A172 (cell line): ENCODE results near the gene ETF1. TPM values are rescaled to one million over a fixed set of nuclear protein-coding genes. Genes with fewer than 3 reads are reported as not detected.
A peak's percentile ranks its signal among the peaks of the same experiment; 100 is the strongest.
"Not testable (repeated sequence)": the region's sequence is repeated elsewhere in the genome, so short reads cannot be mapped to it uniquely, and the experiment has no call there.

Experiments
- DNase-seq: peaks from one replicate; pipeline ENCODE4 v3.0.0-alpha.2; 2015; ENCODE audit warnings: low spot score
- total RNA-seq: library from RNA; depleted of rRNA; stranded (reverse); fragments of >200 nt; shearing (Covaris generic); gene quantifications from 2 replicates; pipeline ENCODE4 v1.2.3, GENCODE V29; 2014

Gene ETF1
- total RNA-seq, 1 experiment from 2014 or later = 172 TPM

GRCh38 chr5:138529812-138530211 lies 13.2 kb downstream of the ETF1 start:
- DNase-seq = no peak

GRCh38 chr5:138528744-138529469 lies 14.1 kb downstream of the ETF1 start:
- no peak for DNase-seq

GRCh38 chr5:138528208-138528607 lies 14.8 kb downstream of the ETF1 start:
- no peak for DNase-seq

DNA sequence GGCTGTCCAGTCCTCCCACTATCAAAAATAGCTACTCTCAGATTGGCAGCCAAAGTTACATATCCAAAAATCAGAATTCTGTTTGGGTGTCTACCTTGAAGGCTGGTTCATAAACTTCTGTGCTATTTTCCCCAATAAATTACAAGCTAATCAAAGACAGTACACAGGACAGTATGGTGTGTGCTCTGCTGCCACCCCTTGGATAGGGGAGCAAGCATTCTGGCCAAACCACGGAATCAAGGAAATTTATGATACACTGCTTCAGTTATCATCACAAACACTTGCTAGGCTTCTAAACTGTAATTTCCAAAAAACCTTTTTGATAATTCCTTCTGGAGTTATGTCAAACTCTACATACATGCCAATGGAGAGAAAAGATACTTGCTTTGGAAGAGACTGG lies 15.9 kb downstream of the ETF1 start:
- no peak for DNase-seq

DNA sequence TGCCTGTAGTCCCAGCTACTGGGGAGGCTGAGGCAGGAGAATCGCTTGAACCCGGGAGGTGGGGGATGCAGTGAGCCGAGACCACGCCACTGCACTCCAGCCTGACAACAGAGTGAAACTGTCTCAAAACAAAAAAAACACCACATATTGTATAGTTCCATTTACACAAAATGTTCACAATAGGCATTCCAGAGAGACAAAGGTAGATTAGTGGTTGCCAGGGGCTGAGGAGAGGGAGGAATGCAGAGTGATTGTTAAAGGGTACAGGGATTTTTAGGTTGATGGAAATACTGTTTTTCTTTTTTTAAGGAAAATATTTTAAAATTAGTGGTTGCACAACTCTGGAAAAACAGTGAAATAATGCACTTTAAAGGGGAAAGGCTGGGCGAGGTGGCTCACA lies 19.6 kb downstream of the ETF1 start:
- no peak for DNase-seq

DNA sequence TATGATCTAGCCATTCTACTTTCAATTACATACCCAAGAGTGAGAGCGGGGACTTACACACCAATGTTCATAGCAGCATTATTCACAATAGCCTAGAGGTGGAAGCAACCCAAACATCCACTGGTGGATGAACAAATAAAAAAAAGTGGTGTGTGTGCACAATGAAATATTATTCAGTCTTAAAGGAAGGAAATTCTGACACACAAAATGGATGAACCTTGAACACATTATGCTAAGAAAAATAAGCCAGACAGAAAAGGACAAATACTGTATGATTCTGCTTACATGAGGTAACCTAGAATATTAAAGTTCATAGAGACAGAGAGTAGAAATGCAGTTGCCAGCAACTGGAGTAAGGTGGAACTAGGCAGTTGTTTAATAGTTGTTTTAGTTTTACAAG lies 22.1 kb downstream of the ETF1 start:
- DNase-seq = no peak

- DNase-seq = no peak
These were observed 25.6 kb downstream of the ETF1 start for GRCh38 chr5:138517437-138517836.

DNA sequence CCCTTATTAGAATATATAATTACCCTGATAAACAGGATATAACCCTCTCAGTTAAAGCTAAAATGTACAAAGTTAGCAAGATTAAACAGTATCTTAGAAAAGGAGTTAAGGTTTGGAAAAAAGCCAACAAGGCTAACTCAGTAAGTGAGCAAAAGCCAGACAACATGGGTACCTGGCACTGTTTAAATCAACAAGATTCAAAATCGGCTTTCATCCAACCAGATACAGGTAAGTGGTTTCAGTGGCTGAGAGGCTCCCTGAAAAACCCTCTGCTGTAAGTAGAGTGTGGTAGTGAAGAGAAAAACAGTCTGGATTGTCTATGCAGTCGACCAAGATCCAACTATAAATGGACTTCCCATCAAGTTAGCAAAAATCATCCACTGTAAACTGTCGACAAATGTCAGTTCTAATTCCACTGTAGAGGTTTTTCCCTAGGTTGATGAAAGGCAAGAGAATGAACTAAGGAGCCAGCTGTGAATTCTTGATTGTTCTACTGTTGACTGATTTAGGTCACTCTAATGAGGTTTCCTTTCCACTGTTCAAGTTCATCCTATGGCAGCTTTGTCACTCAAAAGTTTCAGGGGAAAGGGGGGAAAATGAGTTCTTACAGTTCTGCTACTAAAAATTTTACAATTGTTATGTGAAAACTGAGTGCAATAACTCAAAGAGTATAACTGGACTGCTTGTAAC lies 27.3 kb downstream of the ETF1 start:
- DNase-seq = no peak

GRCh38 chr5:138514021-138514420 lies 29.0 kb downstream of the ETF1 start:
- DNase-seq = no peak

DNA sequence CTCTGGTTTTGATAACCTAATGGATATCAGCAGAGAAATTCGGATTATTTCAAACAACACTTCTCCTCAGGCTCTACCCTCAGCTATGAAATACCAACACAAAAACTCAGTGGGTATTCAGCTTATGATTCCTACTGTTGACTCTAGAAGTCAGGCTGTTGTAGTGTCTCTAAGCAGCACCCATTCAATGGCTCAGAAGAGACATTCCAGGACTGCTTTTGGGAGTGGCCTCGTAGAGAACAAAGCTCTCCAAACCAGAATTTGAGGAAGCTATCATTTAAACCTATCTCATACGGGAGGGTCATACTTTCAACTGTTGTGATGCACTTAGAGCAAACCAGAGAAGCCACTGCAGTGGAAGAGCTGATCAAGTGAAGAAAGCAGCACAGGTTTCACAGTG lies 34.1 kb downstream of the ETF1 start:
- no peak for DNase-seq

GRCh38 chr5:138507485-138507884 lies 35.6 kb downstream of the ETF1 start:
- not testable (repeated sequence) for DNase-seq

GRCh38 chr5:138506370-138507306 lies 36.4 kb downstream of the ETF1 start:
- DNase-seq = no peak

DNA sequence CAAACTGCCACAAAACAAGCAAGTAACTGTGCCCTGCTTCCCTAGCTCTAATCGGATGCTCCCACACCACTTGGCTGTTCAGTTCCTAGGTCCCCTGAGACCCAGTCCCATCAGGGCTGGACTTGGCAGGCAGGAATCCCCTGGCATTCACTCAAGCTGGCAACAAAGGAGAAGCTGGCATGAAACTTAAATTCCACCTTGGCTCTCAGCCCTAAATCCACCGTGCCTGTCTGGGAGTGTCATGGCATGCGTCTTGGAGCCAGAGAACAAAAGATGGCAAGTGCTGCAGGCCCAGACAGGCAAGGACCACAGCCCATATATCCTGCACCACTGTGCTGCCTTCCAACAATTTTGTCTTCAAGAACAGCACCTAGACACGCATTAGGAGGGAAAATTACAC lies 38.2 kb downstream of the ETF1 start:
- peak; percentile 18 for DNase-seq

DNA sequence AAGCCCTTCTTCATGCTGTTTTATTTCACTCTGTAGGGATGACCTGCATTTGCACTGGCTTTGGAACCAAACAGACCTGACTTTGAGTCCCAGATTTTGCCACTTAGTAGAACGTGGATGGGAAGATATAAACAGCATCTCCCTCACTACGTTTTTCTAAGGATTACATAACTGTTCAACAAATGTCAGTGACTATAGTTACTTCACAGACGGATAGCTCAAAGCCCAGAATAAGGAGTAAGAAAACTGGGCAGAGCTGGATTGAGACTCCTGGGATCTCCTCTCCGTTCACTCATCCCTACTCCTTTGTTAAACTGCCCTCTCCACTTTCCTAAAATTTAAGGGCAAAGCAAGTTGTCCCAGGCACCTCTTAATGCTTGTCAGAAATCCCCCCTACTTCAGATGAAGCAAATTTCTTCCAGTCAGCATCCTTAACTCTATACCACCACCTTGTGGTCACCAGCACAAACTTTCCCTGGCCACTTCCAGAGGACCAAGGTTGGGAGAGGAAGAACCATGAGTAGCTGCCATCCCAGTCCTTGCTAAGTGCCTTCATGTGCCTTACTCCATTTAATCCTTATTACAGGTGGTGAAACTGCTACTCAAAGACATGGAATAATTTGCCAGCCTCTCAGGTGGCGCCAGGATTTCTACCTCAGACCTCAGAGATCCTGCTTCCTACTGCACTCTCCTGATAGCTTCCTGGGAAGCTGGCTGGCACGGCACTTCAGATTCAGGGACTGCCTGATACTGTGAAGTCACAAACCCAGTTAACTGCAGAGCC lies 39.4 kb downstream of the ETF1 start:
- DNase-seq = peak; percentile 58

- no peak for DNase-seq
These were observed 40.5 kb downstream of the ETF1 start for GRCh38 chr5:138502521-138502920.

- no peak for DNase-seq
These were observed 40.9 kb downstream of the ETF1 start for GRCh38 chr5:138502121-138502520.

DNA sequence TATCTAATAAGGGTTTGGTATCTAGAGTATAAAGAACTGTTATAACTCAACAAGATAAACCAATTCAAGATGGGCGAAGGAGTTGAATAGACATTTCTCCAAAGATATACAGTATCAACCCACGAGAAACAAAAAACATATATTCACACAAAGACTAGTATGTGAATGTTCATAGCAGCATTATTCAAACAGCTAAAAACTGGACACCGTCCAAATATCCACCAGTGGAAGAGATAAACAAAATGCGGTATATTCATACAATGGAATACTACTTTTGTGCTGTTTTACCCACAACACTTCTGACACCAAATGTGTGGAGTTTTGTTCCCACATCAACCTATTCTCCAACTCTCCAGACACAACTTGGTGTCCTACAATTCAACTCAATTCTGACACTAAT lies 44.7 kb downstream of the ETF1 start:
- no peak for DNase-seq

DNA sequence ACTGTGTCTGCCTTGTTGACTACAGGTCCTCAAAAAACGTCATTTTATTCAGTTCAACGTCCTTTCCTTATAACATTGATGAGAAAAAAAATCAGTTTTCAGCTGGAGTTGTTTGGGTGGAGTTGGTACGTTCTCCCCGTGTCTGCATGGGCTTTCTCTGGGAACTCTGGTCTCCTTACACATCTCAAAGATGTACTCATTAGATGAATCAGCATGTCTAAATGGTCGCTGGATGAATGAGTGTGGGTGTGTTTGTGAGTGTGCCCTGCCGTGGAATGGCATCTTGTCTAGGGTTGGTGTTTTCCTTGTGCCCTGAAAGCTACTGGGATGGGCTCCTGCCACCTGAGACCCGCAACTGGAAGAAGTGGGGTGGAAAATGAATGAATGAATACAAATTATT lies 47.7 kb downstream of the ETF1 start:
- no peak for DNase-seq

DNA sequence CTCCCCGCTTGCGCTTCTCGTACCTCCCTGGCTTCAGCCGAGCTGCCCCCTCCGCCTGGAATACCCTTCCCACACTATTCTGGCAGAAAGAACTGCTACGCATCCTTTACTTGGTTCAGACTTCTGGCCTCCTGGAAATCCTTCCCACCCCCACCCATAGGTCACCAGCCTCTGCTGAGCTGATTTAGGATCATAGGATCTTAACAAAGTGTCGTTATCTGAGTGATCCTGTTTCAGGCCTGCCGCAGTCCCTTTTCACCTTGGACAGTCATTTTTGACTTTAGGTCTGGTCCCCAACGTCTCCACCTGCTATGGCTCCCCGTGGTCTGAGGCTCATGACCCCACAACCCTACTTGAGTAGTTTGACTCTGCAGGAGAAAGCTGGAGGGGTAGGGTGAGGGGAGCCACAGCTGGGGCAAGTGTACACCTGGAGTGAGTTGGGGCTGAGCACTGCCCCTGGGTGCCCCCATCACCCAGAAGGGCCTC lies 50.4 kb downstream of the ETF1 start:
- DNase-seq = no peak

- peak; percentile 75 for DNase-seq
These were observed 51.1 kb downstream of the ETF1 start for GRCh38 chr5:138491669-138492559.

GRCh38 chr5:138491284-138491648 lies 51.8 kb downstream of the ETF1 start:
- no peak for DNase-seq
